ENCODE measurements around the gene MRTFA. TPM values are rescaled to one million over a fixed set of nuclear protein-coding genes. Genes with fewer than 3 reads are reported as not detected.
"Not testable (repeated sequence)": the region's sequence is repeated elsewhere in the genome, so short reads cannot be mapped to it uniquely, and the experiment has no call there.

Gene MRTFA
- total RNA-seq, 2 donors from 2014 or later = 38.5 to 57.4 TPM

DNA sequence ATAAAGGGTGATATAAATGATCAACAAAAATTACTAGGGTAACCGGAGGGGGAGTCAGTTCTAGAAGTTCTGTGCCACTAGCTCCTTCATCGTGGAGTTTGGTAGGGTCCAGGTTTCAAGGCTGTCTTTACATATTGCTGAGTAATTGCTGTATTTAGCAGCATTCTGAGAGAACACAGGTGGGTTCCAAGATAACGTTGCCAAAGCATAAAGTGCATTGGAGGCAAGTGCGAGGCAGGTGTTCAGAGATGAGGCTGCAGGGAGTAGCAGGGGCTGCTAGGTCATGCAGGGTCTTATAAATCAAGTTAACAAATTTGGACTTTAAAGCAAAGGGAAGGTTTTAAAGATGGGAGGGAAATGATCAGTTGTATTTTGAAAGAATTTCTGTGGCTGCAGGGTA is 248.3 kb downstream of the MRTFA start:
- Mint-ChIP-seq H3K4me3 (no peak overlapping the region), H3K27ac (peak overlapping the region; percentile 62), H3K4me1 (peaks cover 43% of the 10 kb centered on the region), H3K9me3 (no peaks in the 10 kb centered on the region), H3K27me3 (no peaks in the 10 kb centered on the region), H3K36me3 (ENCODE audit: low read depth) (no peaks in the 10 kb centered on the region)
- ATAC-seq (replicated peaks) = no peak

DNA sequence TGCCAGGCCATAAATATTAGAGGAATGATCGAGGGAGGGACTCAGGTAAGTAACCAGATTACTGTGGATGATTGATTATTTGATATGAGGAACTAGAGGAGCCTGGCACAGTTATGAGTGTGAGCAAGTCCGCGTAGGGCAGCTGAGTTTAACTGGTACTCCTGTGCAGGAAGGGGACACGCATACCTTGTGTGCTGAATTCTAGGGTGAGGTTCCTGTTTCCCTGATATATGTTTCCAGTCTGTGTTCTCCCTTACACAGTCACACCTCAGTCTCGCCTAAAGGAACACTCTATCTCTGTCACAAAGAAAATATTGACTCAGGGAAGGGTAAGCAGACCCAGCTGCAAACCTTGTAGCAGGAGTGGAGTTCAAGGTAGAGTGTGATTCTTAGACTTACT is 248.8 kb downstream of the MRTFA start:
- Mint-ChIP-seq H3K27me3 (no peaks in the 10 kb centered on the region), H3K4me3 (no peak overlapping the region), H3K27ac (peak overlapping the region; percentile 62), H3K9me3 (no peaks in the 10 kb centered on the region), H3K36me3 (ENCODE audit: low read depth) (no peaks in the 10 kb centered on the region), H3K4me1 (peaks cover 42% of the 10 kb centered on the region)
- ATAC-seq (replicated peaks) = no peak

DNA sequence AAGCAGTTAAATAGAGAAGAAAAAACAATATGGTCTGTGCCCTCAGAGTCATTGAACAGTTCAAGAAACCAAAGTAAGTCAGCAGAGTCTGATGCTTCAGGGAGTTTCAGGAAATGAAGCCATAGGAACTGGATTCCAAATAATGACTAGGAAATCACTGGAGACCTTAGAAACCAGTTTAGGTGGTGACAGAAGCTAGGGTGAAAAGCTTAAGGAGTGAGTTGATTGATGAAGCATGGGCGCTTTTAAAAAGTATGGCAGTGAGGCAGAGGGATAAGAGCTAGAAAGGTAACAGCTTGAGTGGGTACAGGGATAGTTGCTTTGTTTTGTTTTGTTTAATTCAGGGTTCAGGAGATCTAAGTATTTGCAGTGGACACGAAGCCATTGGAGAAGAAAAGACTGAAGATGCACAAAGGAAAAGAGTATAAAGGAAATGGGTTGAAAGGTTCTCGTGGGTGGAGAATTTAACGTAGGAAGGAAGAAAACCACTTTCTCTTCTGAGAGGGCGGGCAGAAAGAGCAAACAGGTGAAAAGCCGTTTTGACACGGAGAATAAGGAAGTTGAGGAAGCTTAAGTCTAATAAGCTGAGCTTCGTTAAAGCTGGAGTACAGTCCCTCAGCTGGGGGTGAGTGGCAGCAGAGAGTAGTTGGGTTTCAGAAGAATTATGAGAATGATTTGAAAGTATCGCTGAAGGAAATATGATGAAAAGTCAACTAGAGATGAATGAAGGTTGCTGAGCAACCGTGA is 251.3 kb downstream of the MRTFA start:
- Mint-ChIP-seq H3K27ac (peak overlapping the region; percentile 62), H3K36me3 (ENCODE audit: low read depth) (no peaks in the 10 kb centered on the region), H3K27me3 (no peaks in the 10 kb centered on the region), H3K4me3 (peak overlapping the region; percentile 79), H3K4me1 (peaks cover 37% of the 10 kb centered on the region), H3K9me3 (no peaks in the 10 kb centered on the region)
- peak; percentile 88 for ATAC-seq (replicated peaks)

DNA sequence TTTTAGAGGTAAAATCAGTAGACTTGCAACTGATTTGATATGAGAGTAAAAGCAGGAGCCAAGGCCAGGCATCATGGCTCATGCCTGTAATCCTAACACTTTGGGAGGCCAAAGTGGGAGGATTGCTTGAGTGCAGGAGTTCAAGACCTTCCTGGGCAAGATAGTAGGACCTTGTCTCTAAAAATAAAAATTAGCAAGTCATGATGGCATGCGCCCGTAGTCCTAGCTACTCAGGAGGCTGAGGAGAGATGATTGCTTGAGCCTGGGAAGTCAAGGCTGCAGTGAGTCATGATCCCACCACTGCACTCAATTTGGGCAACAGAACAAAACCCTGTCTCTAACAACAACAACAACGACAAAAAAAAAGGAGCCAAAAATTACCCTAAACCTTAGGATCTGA is 252.6 kb downstream of the MRTFA start:
- Mint-ChIP-seq H3K27me3 (no peaks in the 10 kb centered on the region), H3K9me3 (no peaks in the 10 kb centered on the region), H3K4me1 (peaks cover 37% of the 10 kb centered on the region), H3K4me3 (no peak overlapping the region), H3K27ac (peak overlapping the region; percentile 6), H3K36me3 (ENCODE audit: low read depth) (no peaks in the 10 kb centered on the region)
- no peak for ATAC-seq (replicated peaks)

- Mint-ChIP-seq H3K4me3 (no peak overlapping the region), H3K36me3 (ENCODE audit: low read depth) (no peaks in the 10 kb centered on the region), H3K27me3 (no peaks in the 10 kb centered on the region), H3K9me3 (no peaks in the 10 kb centered on the region), H3K27ac (no peak overlapping the region), H3K4me1 (peaks cover 27% of the 10 kb centered on the region)
- ATAC-seq (replicated peaks) = no peak
These were observed 255.1 kb downstream of the MRTFA start for GRCh38 chr22:40381461-40381860.

- H3K4me1 Mint-ChIP-seq; H3K36me3 Mint-ChIP-seq (ENCODE audit: low read depth); ATAC-seq (replicated peaks); H3K27me3 Mint-ChIP-seq; H3K9me3 Mint-ChIP-seq; H3K27ac Mint-ChIP-seq; H3K4me3 Mint-ChIP-seq: not testable (repeated sequence)
These were observed 258.1 kb downstream of the MRTFA start for GRCh38 chr22:40378448-40378847.

DNA sequence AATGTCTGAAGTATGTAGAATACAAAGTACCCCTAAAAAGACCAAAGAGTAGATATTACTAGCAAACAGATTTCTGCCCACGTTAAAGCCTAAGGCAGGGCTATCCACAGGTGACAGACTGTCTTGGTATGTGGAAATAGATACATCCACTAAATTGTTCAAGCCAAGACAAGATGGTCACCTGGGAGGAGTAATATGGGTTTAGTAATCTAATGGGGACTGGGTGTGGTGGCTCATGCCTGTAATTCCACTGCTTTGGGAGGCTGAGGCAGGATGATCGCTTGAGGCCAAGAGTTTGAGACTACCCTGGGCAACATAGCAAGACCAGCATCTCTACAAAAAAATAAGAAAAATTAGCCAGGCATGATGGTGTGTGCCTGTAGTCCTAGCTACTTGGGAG is 258.6 kb downstream of the MRTFA start:
- Mint-ChIP-seq H3K4me3 (no peak overlapping the region), H3K27ac (no peak overlapping the region), H3K4me1 (peaks cover 6% of the 10 kb centered on the region), H3K9me3 (no peaks in the 10 kb centered on the region), H3K36me3 (ENCODE audit: low read depth) (peaks cover 6% of the 10 kb centered on the region), H3K27me3 (no peaks in the 10 kb centered on the region)
- ATAC-seq (replicated peaks) = no peak

- Mint-ChIP-seq H3K36me3 (ENCODE audit: low read depth) (peaks cover 20% of the 10 kb centered on the region), H3K4me3 (no peak overlapping the region), H3K27ac (no peak overlapping the region), H3K9me3 (no peaks in the 10 kb centered on the region), H3K27me3 (no peaks in the 10 kb centered on the region), H3K4me1 (peaks cover 4% of the 10 kb centered on the region)
- no peak for ATAC-seq (replicated peaks)
These were observed 260.4 kb downstream of the MRTFA start for GRCh38 chr22:40376149-40376548.

- ATAC-seq (replicated peaks) = no peak
- H3K4me1 Mint-ChIP-seq = peaks cover 5% of the 10 kb centered on the region
- H3K27me3 Mint-ChIP-seq = no peaks in the 10 kb centered on the region
- no peaks in the 10 kb centered on the region for H3K9me3 Mint-ChIP-seq
- no peak overlapping the region for H3K27ac Mint-ChIP-seq
- no peak overlapping the region for H3K4me3 Mint-ChIP-seq
- peaks cover 28% of the 10 kb centered on the region for H3K36me3 Mint-ChIP-seq (ENCODE audit: low read depth)
These were observed 262.0 kb downstream of the MRTFA start for GRCh38 chr22:40374567-40374966.

- H3K27ac Mint-ChIP-seq = no peak overlapping the region
- no peaks in the 10 kb centered on the region for H3K27me3 Mint-ChIP-seq
- no peak overlapping the region for H3K4me3 Mint-ChIP-seq
- H3K9me3 Mint-ChIP-seq = no peaks in the 10 kb centered on the region
- no peak for ATAC-seq (replicated peaks)
- peaks cover 11% of the 10 kb centered on the region for H3K4me1 Mint-ChIP-seq
- peaks cover 86% of the 10 kb centered on the region for H3K36me3 Mint-ChIP-seq (ENCODE audit: low read depth)
These were observed 267.7 kb downstream of the MRTFA start for GRCh38 chr22:40368836-40369235.

- no peaks in the 10 kb centered on the region for H3K9me3 Mint-ChIP-seq
- peaks cover 89% of the 10 kb centered on the region for H3K36me3 Mint-ChIP-seq (ENCODE audit: low read depth)
- peaks cover 11% of the 10 kb centered on the region for H3K4me1 Mint-ChIP-seq
- no peak overlapping the region for H3K27ac Mint-ChIP-seq
- no peaks in the 10 kb centered on the region for H3K27me3 Mint-ChIP-seq
- no peak for ATAC-seq (replicated peaks)
- H3K4me3 Mint-ChIP-seq = no peak overlapping the region
These were observed 268.5 kb downstream of the MRTFA start for GRCh38 chr22:40368016-40368415.

GRCh38 chr22:40367342-40367741 is 269.2 kb downstream of the MRTFA start:
- Mint-ChIP-seq H3K4me1 (peaks cover 11% of the 10 kb centered on the region), H3K27ac (no peak overlapping the region), H3K9me3 (no peaks in the 10 kb centered on the region), H3K36me3 (ENCODE audit: low read depth) (peaks cover 89% of the 10 kb centered on the region), H3K27me3 (no peaks in the 10 kb centered on the region), H3K4me3 (no peak overlapping the region)
- ATAC-seq (replicated peaks) = no peak

GRCh38 chr22:40366068-40366467 is 270.5 kb downstream of the MRTFA start:
- Mint-ChIP-seq H3K9me3 (no peaks in the 10 kb centered on the region), H3K27ac (peak overlapping the region; percentile 64), H3K4me3 (no peak overlapping the region), H3K36me3 (ENCODE audit: low read depth) (peaks cover 92% of the 10 kb centered on the region), H3K27me3 (no peaks in the 10 kb centered on the region), H3K4me1 (peaks cover 6% of the 10 kb centered on the region)
- no peak for ATAC-seq (replicated peaks)

- no peak overlapping the region for H3K4me3 Mint-ChIP-seq
These were observed 272.1 kb downstream of the MRTFA start for GRCh38 chr22:40364431-40364830.

DNA sequence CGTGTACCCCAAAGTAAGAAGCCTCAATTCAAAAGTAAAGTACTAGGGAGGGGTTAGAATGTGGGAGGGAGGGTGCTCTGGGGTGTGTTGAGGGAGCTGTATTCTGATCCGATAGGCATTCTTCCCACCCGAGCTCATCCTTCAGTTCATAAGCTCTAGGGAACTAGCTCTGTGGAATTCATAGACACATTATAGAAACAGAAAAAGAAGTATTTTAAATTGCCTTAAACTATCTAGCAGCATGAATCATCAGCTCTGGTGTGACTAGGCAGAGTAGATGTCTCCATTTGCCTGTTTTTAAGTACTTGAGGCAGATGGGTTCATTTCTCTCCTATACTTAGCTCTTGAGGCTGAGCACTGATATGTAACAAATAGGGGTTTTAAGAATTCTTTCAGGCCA is 273.5 kb downstream of the MRTFA start:
- H3K36me3 Mint-ChIP-seq (ENCODE audit: low read depth) = peaks cover 100% of the 10 kb centered on the region
- H3K27ac Mint-ChIP-seq = no peak overlapping the region
- H3K4me1 Mint-ChIP-seq = peaks cover 6% of the 10 kb centered on the region
- ATAC-seq (replicated peaks) = no peak
- H3K27me3 Mint-ChIP-seq = no peaks in the 10 kb centered on the region
- H3K9me3 Mint-ChIP-seq = no peaks in the 10 kb centered on the region
- H3K4me3 Mint-ChIP-seq = no peak overlapping the region

More at GRCh38 chr22:40364431-40364830, 272.1 kb downstream of the MRTFA start:
- Mint-ChIP-seq H3K27ac (peak overlapping the region; percentile 64), H3K36me3 (ENCODE audit: low read depth) (peaks cover 100% of the 10 kb centered on the region), H3K27me3 (no peaks in the 10 kb centered on the region), H3K4me1 (peaks cover 6% of the 10 kb centered on the region), H3K9me3 (no peaks in the 10 kb centered on the region)
- ATAC-seq (replicated peaks) = no peak

Data from activated T-helper 17 cell treated with anti-CD3 and anti-CD28 coated beads, Interleukin-2, amount 50 U/mL, for 72 hours (primary cell).